Embryonic facial prominence (tissue), 1 donor: ENCODE data around the gene CLIC4.
"Not testable (repeated sequence)": the region's sequence is repeated elsewhere in the genome, so short reads cannot be mapped to it uniquely, and the experiment has no call there.

Experiments
- DNase-seq: peaks from one replicate; pipeline ENCODE4 v3.0.0-alpha.2; 2016; ENCODE audit errors: extremely low spot score

CLIC4 gene

DNA sequence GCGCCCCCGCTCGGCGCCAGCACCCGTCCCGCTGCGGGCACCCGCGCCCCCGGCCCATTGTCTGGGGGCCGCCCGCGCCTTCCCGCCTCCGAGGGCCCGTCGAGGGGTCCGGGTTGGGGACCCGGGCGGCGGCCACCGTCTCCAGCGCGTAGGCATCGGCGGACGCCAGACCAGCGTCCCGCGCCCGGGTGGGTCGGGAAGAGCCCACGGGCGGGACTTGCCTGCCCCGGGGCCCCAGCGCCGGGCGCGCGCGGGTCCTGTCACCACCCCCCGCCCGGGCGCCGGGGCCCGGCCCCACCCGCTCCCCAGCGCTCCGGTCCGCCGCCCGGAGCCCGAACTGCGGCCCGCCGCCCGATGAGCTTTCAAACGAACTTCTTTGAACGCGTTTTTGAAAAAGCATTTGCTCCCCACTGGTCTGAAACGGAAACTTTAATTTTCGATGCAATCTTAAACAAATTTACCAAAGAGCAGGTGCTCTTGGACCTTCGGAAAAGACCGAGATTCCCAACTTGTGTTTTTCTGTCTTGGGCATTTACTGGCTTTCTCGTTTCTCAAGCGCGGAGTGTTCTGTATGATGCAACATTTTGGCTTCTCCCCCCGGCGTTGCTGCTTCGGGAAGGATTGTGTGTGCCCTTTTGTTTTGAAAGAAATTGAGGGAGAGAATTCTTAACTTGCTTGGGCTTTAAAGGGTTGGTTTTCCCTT is 615 bp downstream of the CLIC4 start:
- DNase-seq = peak; percentile 25

DNA sequence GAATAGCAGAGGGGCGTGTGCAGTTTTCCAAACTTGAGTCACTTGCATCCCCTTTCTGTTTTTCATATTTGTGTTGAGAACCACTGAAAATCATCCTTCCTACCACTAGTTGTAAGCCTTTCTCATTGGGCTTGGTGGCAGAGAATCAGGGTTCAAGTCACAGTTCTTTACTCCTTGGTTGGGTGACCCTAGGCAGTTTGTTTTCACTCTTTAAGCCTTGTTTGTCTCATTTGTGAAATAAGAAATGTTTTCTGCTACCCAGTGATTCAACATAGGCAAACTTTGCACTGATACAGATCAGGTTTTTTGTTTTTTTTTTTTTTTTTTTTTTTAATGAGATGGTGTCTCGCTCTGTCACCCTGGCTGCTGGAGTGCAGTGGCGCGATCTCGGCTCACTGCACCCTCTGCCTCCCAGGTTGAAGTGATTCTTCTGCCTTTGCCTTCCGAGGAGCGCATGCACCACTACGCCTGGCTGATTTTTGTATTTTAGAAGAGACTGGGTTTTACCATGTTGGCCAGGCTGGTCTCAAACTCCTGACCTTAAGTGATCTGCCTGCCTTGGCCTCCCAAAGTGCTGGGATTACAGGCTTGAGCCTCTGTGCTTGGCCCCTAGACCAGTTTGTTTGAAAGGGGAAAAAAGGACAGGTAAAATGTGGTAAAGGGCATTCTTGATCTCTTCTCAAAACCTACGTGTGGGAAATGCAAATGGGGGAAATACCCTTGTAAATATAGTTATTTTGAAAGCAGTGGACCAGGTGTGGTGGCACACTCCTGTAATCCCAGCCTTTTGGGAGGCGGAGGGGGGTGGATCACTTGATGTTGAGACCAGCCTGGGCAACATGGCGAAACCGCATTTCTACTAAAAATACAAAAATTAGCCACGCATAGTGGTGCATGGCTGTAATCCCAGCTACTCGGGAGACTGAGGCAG is 3.2 kb downstream of the CLIC4 start:
- no peak for DNase-seq

DNA sequence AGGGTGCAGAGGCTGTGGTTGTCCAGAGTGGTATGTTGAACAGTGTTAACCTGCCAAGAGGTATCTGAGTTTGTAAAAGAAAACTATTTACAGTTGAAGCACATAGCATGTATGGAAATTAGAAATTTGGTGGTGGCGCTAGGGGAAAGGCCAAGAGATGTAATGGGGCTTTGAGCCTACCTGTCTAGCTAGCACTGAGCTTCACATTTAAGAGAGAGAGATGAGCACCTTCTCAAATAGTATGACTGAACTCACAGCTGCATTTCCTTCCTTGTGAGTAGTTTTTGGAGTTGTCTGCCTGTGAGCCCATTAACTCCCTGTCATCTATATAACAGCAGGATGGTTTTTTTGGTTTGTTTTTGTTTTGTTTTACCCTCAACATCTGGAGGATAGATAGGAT is 4.0 kb downstream of the CLIC4 start:
- DNase-seq = no peak

DNA sequence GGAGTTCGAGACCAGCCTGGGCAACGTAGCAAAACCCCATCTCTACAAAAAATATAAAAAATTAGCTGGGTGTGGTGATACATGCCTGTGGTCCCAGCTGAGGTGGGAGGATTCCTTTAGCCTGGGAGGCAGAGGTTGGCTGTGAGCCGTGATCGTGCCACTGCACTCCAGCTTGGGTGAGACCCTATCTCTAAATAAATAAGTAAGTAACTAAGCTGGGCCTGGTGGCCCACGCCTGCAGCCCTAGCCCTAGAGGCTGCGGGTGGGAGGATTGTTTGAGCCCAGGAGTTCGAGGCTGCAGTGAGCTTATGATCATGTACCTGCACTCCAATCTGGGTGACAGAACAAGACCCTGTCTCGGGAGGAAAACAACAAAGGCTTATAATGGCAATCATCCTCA is 4.6 kb downstream of the CLIC4 start:
- DNase-seq = no peak

DNA sequence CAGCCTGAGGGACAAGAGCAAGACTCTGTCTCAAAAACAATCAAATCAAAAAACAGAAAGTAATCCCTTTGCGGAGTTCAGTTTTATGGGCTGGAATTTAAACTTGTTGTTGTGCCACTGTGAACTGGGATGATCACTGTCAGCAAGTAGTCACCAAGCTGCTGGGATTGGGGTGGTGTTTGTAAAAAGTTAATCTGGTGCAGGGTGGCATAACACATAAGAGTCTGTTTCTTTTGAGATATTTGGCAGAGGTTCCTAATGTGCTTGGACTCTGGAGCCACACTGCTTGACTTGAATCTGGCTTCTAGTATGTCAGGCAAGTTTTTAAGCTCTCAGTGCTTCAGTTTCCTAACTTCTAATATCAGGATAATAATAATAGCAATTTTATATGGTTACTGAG is 6.6 kb downstream of the CLIC4 start:
- no peak for DNase-seq

DNA sequence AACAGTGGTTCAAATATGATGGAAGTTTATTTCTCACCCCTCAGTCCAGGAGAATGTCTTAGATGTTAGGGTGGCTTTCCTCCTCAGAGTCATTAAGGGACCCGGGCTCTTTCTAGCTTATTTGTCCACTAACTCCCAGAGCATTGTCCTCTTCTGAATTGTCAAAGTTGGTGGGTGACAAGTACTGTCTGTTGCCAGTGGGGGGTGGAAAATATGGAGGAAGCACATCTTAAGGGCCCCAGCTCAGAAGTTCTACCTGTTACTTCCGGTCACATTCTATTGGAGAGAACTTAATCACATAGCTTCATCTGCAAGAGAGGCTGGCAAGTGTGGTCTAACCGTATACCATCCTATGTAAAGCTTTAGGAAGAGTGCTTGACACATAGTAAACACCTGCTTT is 7.1 kb downstream of the CLIC4 start:
- DNase-seq = no peak

DNA sequence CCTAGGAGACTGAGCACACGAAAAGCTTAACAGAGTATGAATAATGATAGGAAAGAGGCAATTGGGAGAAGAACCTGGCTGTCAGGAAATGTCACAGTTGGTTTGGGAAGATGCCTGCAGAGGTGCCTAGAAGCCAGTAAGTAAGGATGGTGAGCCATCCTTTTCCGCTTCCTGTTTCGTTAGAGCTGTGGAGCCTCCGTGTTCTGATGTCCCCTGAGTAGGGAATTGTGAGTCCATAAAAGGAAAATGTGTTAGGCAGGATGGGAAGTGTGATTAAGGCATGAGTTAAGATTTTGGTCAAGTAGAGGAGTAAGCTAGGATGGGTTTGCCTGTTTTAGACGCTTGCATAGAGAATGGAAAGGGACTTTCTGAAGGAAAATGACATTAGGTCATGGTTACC is 9.0 kb downstream of the CLIC4 start:
- DNase-seq = no peak

DNA sequence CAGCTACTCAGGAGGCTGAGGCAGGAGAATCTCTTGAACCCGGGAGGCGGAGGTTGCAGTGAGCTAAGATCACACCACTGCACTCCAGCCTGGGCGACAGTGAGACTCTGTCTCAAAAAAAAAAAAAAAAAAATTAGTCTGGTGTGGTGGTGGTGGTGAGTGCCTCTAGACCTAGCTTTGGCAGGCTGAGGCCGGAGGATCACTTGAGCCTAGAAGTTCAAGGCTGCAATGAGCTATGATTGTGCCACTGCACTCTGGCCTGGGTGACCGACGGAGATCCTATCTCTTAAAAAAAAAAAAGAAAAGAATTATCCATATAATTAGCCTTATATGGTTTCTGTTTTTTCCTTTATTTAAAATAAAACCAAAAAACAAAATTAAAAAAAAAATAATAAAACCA is 10.1 kb downstream of the CLIC4 start:
- DNase-seq = not testable (repeated sequence)

DNA sequence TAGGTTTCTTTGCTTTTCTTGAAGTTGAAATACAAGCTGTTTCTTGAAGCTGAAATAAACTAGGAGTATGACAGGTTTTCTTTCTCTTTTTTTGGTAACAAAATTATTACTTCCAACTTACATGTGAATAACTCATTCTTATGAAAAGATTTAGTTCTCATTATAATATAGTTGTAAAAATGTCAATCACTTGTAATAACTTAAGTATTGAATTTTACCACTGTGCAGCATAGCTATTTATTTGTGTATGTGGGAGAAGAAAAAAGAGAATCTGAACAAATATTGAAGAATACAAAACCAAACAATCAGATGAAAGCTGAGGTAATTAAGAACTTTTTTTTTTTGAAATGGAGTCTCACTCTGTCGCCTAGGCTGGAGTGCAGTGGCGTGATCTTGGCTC is 11.1 kb downstream of the CLIC4 start:
- DNase-seq = no peak

DNA sequence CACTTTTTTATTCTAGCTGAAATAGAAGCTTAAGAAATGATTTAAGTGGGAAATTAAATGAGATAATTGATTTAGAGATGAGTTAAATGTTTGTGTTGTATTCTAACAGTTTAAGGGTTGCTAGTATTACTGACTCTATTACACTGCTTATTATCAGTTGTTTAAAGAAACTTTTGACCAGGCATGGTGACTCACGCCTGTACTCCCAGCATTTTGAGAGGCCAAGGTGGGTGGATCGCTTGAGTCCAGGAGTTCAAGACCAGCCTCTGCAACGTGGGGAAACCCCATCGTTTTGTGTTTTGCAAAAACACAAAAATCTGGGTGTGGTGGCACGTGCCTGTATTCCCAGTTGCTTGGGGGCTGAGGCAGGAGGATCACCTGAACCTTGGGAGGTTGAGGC is 14.2 kb downstream of the CLIC4 start:
- no peak for DNase-seq

DNA sequence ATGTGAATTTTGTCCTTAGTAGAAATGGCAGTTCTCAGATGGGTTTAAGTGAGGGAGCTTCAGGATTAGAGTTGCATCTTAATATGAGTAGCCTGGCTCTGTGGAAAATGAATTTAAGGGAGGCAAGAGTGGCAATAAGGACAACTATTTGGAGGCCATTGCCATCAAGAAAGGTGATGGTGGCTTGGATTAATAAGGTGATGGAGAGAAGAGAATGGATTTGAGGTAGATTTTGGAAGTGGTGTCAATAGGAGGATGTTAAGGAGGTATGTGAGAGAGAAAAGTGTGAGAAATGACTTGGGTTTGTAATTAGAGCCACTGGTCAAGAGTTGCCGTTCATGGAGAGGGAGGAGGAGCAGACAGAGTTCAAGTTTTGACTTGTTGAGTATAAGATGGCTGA is 16.3 kb downstream of the CLIC4 start:
- no peak for DNase-seq

DNA sequence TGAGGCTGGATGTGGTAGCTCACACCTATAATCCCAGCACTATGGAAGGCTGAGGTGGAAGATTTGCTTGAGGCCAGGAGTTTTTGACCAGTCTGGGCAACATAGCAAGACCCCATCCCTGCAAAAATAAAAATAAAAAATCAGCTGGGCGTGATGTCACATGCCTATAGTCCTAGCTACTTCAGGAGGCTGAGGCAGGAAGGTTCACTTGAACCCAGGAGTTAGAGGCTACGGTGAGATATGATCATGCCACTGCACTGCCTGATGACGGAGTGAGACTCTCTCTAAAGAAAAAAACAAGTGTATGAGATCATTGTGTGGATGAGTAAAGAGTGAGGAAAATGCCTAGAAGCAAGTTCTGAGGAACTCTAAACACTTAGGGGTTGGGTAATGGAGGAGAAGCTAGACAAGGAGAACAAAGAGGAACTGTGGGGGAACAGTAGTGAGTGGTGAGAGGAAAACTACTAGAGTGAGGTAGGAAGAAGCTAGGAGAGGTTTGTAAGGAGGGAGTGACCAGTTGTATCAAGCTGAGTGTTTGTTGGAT is 17.0 kb downstream of the CLIC4 start:
- DNase-seq = no peak

DNA sequence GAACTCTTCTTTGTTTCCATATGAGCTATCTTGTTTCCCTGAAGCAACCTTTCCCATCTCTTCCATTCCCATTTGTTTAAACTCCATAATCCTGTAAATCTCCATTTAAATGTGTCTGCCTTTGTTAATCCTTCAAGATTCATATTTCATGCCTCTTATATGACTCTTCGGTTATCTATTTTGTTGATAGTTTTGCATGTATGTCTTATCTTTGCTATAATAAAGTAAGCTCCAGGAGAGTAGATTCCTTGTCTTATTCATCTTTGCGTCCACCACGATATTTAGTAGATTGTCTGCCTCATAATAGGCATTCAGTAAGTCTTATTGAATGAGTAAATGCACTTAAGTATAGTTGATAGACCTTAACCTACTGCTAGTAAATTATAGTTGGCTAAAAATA is 18.4 kb downstream of the CLIC4 start:
- no peak for DNase-seq

DNA sequence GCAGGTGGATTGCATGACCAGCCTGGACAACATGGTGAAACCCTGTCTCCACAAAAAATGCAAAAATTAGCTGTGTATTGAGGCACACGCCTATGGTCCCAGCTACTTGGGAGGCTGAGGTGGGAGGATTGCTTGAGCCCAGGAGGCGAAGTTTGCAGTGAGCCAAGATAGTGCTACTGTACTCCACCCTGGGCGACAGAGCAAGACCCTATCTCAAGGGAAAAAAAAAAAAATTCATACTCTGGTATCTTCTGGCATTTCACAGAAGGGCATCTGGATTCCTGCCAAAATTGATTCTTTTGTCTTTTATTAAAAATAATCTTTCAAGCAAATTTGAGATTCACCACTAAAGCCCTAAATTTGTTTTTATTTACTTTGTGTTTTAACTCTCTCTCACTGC is 19.2 kb downstream of the CLIC4 start:
- no peak for DNase-seq

DNA sequence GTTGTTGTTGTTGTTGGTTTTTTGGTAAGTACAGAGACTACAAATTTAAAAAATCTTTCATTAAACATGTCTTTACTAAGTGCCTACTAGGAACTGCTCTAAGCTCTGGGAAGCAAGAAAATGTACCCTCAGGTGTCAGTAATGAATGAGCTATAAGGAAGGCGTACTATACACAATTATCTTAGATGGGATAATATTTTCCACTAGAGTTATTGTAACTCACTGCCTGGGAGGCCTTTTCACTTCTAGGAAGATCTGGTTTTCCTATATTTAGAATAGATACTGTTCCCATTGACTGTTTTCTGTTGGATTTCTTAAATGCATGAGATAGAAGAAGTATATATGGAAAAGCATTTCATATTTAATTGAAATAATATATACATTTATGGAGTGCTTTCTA is 19.6 kb downstream of the CLIC4 start:
- DNase-seq = no peak

DNA sequence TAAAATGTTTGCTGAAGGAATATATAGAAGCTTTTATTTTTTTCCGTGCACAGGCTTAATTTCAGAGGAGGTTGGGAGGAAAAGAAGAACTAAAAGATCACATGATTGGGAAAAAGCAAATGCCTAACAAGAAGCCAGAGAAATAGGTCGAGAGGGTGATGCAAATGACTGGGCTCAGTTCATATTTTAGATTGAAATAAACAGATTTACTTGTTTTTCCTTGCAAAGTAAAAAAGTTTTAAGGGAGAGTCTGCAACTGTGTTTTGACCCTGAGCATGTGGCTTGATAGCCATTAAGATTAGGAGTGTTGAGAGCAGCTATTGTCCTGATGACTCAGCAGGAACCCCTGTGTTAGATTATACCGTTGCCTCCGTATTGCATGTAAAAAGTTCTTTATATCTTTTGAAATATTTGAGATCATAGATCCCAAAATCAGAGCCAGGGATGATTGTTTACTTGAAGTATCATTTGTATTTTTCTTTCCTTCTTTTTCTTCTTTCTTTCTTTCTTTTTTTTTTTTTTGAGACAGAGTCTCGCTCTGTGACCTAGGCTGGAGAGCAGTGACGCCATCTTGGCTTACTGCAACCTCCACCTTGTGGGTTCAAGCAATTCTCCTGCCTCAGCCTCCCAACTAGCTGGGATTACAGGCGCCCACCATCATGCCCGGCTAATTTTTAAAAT is 20.2 kb downstream of the CLIC4 start:
- no peak for DNase-seq

DNA sequence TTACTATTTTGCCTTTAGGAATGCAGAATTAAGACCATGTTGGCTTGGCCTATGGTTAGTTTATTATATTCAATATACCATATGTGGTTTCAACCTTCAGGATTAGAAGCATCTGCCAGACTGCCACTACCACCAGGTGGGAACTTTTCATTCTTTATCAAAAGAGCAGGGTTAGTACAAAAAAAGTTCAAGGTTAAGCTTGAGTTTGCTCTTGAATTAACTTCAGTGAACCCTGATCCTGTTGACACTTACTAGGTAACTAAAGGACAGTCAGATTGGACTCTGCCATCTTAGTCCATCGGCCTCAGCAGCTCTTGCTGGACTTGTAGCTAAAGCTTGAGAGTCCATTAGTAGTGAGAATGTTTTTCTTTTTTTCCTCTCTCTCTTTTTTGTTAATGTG is 22.1 kb downstream of the CLIC4 start:
- DNase-seq = no peak

DNA sequence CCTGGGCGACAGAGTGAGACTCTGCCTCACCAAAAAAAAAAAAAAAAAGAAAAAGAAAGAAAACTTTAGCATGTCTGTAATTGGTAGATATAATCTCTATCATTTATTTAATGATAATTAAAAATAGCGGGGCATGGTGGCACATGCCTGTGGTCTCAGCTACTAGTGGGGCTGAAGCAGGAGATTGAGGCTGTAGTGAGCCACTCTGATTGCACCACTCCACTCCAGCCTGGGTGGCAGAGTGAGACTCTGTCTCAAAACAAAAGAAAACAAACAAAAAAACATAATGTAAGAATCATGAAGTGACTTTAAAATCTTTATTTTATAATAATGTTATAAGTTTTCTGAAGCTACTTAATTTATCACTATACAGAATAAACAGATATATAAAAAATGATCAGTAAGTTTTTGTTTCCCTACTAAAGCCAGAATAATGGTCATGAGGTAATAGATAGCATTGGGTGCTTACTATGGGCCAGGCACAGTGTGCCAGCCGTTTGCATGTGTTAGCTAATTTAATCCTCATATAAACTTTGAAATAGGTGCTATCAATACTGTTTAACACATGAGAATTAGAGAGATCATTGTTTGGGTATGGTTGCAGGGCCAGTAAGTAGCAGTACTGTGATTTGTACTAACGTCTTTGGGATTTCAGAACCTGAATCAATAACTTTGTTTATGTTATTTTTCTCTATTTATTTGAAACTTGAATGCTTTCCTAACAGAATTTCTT is 23.8 kb downstream of the CLIC4 start:
- DNase-seq = no peak

DNA sequence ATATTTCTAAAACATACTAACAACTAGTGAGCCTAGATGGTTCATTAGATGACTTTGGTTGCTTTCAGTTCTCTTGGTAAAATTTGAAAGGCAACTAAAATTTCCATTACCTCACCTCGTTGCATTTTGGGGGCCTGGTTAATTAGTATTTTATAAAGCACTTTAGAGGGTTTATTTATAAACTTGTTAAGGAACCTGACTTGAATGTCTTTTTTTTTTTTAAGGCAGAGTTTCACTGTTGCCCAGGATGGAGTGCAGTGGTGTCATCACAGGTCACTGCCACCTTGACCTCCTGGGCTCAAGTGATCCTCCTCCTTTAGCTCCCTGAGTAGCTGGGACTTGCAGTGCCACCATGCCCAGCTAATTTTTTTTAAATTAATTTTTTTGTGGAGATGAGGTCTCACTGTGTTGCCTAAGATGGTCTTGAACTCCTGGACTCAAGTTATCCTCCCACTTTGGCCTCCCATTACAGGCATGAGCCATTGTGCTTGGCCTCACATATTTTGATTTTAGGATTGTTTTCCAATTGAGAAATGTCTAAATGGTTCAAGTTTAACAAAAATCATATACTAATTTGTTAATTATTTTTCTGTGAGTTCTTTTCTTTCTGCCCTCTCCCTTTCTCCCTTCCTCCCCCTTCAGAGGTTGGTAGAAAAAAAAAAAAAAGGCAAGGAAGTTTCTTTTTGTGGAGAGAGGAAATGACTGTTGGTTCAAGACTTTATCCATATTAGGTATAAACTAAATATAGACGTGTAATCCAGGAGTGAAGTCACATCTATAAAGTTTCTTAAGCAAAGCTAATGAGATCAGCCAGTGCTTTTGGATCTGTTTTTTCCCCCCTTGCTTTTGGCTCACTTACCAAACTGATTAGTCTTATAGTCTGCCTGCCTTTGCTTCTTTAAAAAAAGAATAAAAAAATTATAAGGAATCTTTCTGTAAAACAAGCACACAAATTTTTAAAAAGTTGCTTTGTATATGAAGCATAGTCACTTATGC is 24.7 kb downstream of the CLIC4 start:
- peak; percentile 37 for DNase-seq

DNA sequence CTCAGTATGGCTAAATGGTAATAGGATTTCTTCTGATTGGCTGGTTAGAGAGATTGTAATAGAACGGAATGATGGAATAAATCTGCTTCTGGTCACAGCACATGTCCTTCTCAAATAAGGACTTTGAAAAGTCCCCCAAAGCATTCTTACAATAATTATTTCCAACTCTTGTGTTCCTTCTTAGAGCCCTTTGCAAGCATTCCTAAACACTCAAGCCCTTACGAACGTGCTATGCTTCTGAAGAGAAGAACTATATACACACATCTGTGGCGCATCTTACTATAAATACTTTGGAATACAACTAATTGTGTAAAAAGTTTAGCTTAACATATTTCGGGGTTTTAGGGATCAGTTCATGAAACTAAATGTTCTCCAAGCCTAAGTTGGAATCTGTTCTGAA is 25.6 kb downstream of the CLIC4 start:
- peak; percentile 31 for DNase-seq
